Right lobe of liver (tissue), 6 donors: ENCODE measurements around the gene PTPN12. TPM values are rescaled to one million over a fixed set of nuclear protein-coding genes. Genes with fewer than 3 reads are reported as not detected.

Experiments
- ATAC-seq, 4 donors: fragments of 200-7000 bp; cut with Tn5 transposase; one replicate each; pipeline ENCODE4 v1.9.1; 2020; ENCODE audit warnings: mild to moderate bottlenecking in 4 of 4, moderate library complexity in 4 of 4
- DNase-seq, 3 donors: peaks; one replicate each; pipeline ENCODE4 v3.0.0-alpha.2; 2020
- H3K27ac ChIP-seq, 3 donors: fragments of 200-600 bp; one replicate each; pipeline ENCODE4 v1.8.0; 2022
- H3K27me3 ChIP-seq, 2 donors: fragments of 200-600 bp; one replicate each; pipeline ENCODE4 v1.8.0; 2022
- H3K36me3 ChIP-seq, 4 donors: fragments of 200-600 bp; sonication (generic) in 1 of 4; one replicate each; pipeline versions ENCODE4 v1.5.1 to v1.8.0; 2017 to 2022; ENCODE audit warnings: control low read depth in 1 of 4
- H3K4me1 ChIP-seq, 4 donors: fragments of 200-600 bp; sonication (generic) in 1 of 4; one replicate each; pipeline versions ENCODE4 v1.5.1 to v1.8.0; 2017 to 2022; ENCODE audit warnings: control low read depth in 1 of 4
- H3K4me3 ChIP-seq, 3 donors: fragments of 200-600 bp; one replicate each; pipeline ENCODE4 v1.8.0; 2022
- H3K9me3 ChIP-seq, 4 donors: fragments of 200-600 bp; sonication (generic) in 1 of 4; one replicate each; pipeline versions ENCODE4 v1.5.1 to v1.8.0; 2017 to 2022; ENCODE audit warnings: control low read depth in 1 of 4
- CTCF ChIP-seq, 4 donors: fragments of 200-600 bp in 3 of 4; fragments of 450-650 bp in 1 of 4; IDR thresholded peaks; one replicate each; pipeline versions ENCODE4 v1.5.1 to v1.8.0; 2016 to 2022; ENCODE audit warnings: antibody characterized with exemption in 4 of 4, mild to moderate bottlenecking in 2 of 4
- POLR2A ChIP-seq: fragments of 450-650 bp; IDR thresholded peaks from one replicate; pipeline ENCODE4 v1.6.1; 2017; ENCODE audit warnings: antibody characterized with exemption, mild to moderate bottlenecking
- whole genome bisulfite sequencing: methylation state at CpG from one replicate; pipeline ENCODE4 v1.1.6; 2018; ENCODE audit warnings: low coverage, low lambda C conversion rate; ENCODE audit not compliant: insufficient coverage; ENCODE audit errors: missing lambda C conversion rate; 5-methylcytosine and 5-hydroxymethylcytosine counted together
- intact Hi-C, 2 donors: fragments of 100-400 bp; cut with DNase I; formaldehyde crosslinking; loops; one replicate each; pipeline versions ENCODE4 v1.11.2 to v1.14.1; 2022
- total RNA-seq, 6 experiments: library from RNA; depleted of rRNA in 2 of 6; stranded (reverse); fragments of >200 nt in 2 of 6; fragmentation: NEBNext Ultra II Directional in 3 of 6; extraction: Animal tissue kit (Norgen Biotek cat#: 25700) in 3 of 6; gene quantifications; one replicate each; pipeline versions ENCODE4 v1.1.0 to v1.2.4, GENCODE V29; 2016 to 2023
- donor health status: DM: no; HTN: yes; CAD: no.
- donor health status: DM: no; HTN: no; CAD: no.
- donor health status: DM: no; HTN: no; CAD: no.
- donor health status: DM: no; HTN: yes; CAD: no.
- donor health status: DM: no; HTN: yes; CAD: no.

PTPN12 gene
- total RNA-seq, 6 experiments from 2014 or later, result 14.8 to 44.0 (median 27.3) TPM

GRCh38 chr7:77576856-77577255, 39.8 kb downstream of the PTPN12 start:
- TF ChIP-seq POLR2A, result no peak
- TF ChIP-seq CTCF (IDR thresholded peaks at IDR 0.05), result no peak
- peaks cover 0 to 3% (median 0%) of the 10 kb centered on the region in 4 donors for H3K36me3 ChIP-seq
- H3K27me3 ChIP-seq, result no peaks in the 10 kb centered on the region
- DNase-seq (no peak), ATAC-seq (no peak)
- H3K4me1 ChIP-seq, result no peaks in the 10 kb centered on the region
- no peak overlapping the region for H3K4me3 ChIP-seq
- intact Hi-C loops, result no loop called here
- 90% methylated on average over 2 of the region's 3 CpGs for WGBS
- H3K27ac ChIP-seq, result no peak overlapping the region
- H3K9me3 ChIP-seq, result no peaks in the 10 kb centered on the region

- Histone ChIP-seq H3K4me1 (no peaks in the 10 kb centered on the region), H3K36me3 (peaks cover 0 to 3% (median 0%) of the 10 kb centered on the region in 4 donors), H3K27ac (no peak overlapping the region), H3K4me3 (no peak overlapping the region), H3K27me3 (no peaks in the 10 kb centered on the region), H3K9me3 (no peaks in the 10 kb centered on the region)
- no peak for DNase-seq
- ATAC-seq, result no peak
- intact Hi-C loops, result no loop called here
- TF ChIP-seq POLR2A, result no peak
- no peak for TF ChIP-seq CTCF (IDR thresholded peaks at IDR 0.05)
Measured at GRCh38 chr7:77579797-77580196, 42.7 kb downstream of the PTPN12 start.

GRCh38 chr7:77580762-77581350, 43.8 kb downstream of the PTPN12 start:
- intact Hi-C loops, result no loop called here
- DNase-seq, result no peak
- H3K27me3 ChIP-seq, result no peaks in the 10 kb centered on the region
- no peaks in the 10 kb centered on the region for H3K9me3 ChIP-seq
- no peaks in the 10 kb centered on the region for H3K4me1 ChIP-seq
- TF ChIP-seq POLR2A (no peak), CTCF (IDR thresholded peaks at IDR 0.05) (no peak)
- H3K36me3 ChIP-seq, result peaks cover 0 to 3% (median 0%) of the 10 kb centered on the region in 4 donors
- no peak overlapping the region for H3K4me3 ChIP-seq
- H3K27ac ChIP-seq, result no peak overlapping the region
- WGBS, result 37% methylated on average over 3 of the region's 4 CpGs
- ATAC-seq, result no peak

- no peaks in the 10 kb centered on the region for H3K9me3 ChIP-seq
- WGBS, result 96% methylated on average over 2 of the region's 2 CpGs
- no peaks in the 10 kb centered on the region for H3K4me1 ChIP-seq
- intact Hi-C loops, result no loop called here
- DNase-seq (no peak), ATAC-seq (no peak)
- peaks cover 0 to 6% (median 1%) of the 10 kb centered on the region in 4 donors for H3K36me3 ChIP-seq
- TF ChIP-seq CTCF (IDR thresholded peaks at IDR 0.05) (no peak), POLR2A (no peak)
- H3K4me3 ChIP-seq, result no peak overlapping the region
- no peaks in the 10 kb centered on the region for H3K27me3 ChIP-seq
- H3K27ac ChIP-seq, result no peak overlapping the region
Measured at GRCh38 chr7:77587272-77587671, 50.2 kb downstream of the PTPN12 start.

- intact Hi-C loops, result no loop called here
- 61% methylated on average over 2 of the region's 2 CpGs for WGBS
- no peaks in the 10 kb centered on the region for H3K4me1 ChIP-seq
Measured at GRCh38 chr7:77600952-77601351, 63.9 kb downstream of the PTPN12 start.

More at GRCh38 chr7:77600952-77601351, 63.9 kb downstream of the PTPN12 start:
- no peaks in the 10 kb centered on the region for H3K9me3 ChIP-seq
- H3K4me3 ChIP-seq, result no peak overlapping the region
- no peak for TF ChIP-seq POLR2A
- no peak for TF ChIP-seq CTCF (IDR thresholded peaks at IDR 0.05)
- ATAC-seq (no peak), DNase-seq (no peak)
- peaks cover 0 to 18% (median 3%) of the 10 kb centered on the region in 4 donors for H3K36me3 ChIP-seq
- H3K27ac ChIP-seq, result no peak overlapping the region
- H3K27me3 ChIP-seq, result no peaks in the 10 kb centered on the region
